AG08396 (cell line): ENCODE data around the gene ZNF891.
A peak's percentile ranks its signal among the peaks of the same experiment; 100 is the strongest.

Experiments used
- DNase-seq: peaks from one replicate; pipeline ENCODE4 v3.0.0; 2012; ENCODE audit warnings: low spot score, mixed read lengths

The ZNF891 gene

DNA sequence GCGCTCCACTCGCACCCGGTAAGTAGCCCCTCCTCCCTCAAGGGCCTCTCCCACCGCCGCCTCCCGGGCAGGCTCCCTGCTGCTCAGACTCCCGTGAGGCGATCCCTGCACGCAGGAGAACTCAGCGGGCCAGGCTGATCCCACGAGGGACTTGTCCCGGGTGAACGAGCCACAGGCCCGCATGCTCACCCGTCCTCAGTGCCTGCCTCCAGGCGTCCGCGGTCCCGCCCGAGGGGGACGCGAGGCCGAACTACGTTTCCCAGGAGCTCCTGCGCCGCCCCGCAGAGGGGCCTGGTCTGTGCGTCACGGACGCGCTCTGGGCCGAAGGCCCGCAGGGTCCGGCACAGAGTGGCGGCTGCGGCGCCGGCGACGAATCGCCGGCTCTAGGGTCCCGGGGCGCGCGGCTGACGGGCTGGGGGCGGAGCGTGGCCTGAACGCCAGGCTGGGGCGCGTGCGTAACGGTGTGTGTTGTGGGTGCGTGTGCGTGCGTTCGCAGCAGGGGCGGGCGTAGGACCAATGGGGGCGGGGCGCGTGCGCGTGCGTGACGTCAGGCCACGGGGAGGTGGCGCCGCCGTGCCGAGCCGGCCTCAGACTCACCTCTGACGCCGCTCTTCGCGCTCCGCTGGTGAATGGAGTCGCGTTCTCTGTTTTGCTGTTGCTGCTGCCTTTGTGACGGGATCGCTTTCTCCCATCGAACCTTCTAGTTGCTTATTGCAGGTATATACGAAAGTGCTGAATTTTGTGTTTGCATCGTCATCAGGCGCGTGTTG, at the start of gene ZNF891, which contains the start of gene ZNF10:
Gene ZNF891 (minus strand): TSS at position 237 of the 770 bp plus-strand sequence. CDS start 8,356 bp downstream, outside the sequence.
Gene ZNF10 (plus strand): TSS at position 590 of the 770 bp plus-strand sequence. CDS start 13,866 bp downstream, outside the sequence.
- DNase-seq, result peak; percentile 96

DNA sequence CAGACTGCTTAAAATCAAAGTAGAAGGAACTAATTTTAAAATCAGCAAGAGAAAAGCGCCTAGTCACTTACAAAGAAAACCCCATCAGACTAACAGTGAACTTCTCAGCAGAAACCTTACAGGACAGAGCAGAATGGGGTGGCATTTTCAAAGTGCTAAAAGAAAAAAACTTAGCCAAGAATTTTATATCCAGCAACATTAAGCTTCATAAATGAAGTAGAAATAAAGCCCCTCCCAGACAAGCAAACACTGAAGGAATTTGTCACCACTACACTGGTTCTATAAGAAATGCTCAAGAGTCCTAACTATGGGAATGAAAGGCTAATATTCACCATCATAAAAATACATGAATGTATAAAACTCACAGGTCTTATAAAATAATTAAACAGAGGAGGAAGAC, 44.8 kb upstream of the ZNF891 start:
- no peak for DNase-seq

DNA sequence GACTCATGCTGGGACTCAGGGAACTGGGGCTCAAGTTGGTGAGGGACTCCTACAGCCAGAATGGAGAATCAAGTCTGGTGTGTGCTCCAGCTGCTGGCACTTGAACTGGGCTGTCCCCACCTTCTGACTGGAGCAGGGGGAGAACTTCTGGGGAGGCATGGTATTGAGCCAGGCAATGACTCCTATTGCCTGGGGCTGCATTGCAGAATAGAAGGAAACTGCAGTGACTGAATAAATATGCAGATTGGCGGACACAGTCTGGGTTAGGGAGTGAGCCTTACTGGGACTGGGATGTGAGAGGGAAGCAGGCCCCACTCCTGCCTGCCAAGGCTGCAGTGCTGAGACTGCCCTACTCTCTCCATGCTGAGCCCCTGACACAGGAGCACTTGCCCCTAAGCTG, 42.4 kb upstream of the ZNF891 start:
- DNase-seq, result no peak

DNA sequence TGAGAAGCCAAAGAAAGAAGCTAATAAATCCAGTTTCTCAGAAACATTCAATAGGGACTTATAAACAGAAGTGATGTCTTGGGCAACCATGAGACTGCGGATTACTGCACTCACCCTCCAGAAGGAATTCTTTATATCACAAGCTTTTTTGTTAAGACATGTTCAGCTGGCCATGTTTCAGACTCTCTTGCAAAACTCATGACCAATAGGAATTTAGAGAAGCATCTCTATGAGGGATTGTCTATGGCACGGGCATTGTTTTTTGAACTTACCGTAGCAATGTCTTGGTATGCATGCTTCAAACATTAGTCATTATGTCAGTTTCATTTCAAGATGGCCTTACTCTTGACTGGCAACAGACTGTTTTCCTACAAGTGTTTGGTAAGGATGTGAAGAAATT, 35.7 kb upstream of the ZNF891 start:
- DNase-seq, result no peak

DNA sequence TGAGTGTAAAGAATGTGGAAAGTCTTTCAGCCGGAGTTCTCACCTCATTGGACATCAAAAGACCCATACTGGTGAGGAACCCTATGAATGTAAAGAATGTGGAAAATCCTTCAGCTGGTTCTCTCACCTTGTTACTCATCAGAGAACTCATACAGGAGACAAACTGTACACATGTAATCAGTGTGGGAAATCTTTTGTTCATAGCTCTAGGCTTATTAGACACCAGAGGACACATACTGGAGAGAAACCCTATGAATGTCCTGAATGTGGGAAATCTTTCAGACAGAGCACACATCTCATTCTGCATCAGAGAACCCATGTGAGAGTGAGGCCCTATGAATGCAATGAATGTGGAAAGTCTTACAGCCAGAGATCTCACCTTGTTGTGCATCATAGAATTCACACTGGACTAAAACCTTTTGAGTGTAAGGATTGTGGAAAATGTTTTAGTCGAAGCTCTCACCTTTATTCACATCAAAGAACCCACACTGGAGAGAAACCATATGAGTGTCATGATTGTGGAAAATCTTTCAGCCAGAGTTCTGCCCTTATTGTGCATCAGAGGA, 26.1 kb upstream of the ZNF891 start:
- no peak for DNase-seq

DNA sequence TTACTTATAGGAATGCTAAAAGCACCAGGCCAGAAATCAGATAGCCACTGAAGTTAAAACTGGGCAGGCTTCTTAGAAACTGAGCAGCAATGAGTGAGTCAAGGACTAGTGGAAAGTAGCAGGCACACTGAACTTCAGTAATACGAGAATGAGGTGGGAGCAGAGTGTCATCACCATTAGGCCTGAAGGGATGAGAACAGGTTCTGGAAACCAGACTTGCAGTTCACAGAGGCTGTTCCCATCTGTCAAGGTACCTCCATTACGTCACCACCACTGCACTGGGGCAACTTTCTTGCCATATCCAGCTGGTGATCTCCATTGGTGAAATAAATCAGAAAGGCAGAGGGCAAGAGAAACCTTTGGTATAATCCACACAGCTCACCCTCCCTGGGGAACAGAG, 15.9 kb upstream of the ZNF891 start:
- no peak for DNase-seq

DNA sequence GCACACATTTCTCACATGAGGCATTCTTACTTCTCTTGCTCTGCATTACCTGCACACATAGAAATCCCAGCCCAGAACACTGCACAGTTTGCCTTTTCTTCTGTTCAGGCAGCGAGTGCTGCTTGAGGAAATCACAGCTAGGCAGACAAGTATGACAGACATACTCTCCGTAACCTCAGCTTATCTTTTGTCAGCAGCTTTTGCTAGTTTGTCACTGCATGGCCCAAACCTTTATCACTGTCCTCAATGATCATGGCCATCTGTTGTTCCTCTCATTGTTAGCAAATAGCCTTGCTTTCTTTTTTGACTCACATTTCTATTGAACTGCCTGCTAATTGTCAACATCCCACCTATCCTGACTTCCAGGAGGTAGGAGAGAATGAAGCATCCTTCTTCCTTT, 5.7 kb upstream of the ZNF891 start:
- no peak for DNase-seq

DNA sequence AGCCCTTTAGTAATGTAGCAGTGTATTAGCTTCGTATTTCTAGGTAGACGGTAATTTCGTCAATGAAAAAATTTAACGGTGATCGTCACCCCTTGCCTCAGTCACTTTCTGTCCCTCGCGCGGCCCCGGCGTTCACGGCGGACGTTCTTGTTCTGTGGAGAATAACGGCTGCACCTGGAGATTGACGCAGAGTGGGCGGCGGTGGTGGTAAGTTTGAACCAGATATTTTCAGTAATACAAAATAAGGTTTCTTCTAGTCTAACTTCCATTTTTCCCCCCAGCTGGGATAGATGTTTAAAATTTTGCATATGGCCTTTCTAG, 694 bp upstream of the ZNF891 start:
- DNase-seq, result peak; percentile 5

DNA sequence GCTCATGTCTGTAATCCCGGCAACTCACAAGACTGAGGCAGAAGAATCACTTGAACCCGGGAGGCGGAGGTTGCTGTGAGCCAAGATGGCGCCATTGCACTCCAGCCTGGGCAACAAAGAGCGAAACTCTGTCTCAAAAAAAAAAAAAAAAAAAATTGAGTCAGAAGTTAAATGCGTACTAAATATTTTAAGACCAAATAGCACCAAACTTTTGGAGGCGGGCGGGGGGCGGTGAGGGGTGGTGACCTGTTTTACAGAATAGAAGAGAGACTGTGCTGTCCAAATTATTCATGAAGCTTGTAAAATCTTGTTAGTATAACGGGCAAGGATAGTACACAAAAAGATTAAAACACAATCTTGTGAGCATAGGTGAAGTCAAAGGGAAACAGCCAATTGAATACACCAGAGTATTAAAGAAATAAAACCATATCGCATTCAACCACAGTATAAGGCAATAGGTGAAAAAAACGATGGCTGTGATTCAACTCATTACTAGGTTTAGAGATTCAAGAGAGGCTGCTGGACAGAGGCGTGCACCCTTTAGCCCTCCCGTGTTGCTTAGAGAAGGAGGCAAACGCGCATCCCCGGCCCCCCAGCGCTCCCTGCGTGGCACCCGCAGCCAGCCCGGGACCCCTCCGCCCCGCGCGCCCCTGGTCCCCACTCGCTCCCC, 571 bp downstream of the ZNF891 start:
- DNase-seq, result no peak

DNA sequence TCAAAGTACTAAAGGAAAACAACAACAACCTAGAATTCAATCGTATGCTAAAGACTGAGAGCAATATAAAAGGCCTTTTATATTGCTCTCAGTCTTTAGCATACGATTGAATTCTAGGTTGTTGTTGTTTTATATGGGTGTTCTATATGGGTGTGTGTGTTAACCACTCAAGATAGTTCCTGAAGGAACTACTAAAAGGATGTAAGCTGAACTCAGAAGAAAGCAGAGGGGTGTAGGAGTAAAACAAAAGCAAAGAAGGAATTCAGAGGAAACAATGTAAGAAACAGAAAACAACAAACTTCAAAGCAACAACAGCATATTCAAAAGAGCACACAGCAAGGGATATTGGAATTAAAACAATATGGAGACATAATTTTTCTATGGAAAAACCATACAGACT, 5.4 kb downstream of the ZNF891 start:
- no peak for DNase-seq

DNA sequence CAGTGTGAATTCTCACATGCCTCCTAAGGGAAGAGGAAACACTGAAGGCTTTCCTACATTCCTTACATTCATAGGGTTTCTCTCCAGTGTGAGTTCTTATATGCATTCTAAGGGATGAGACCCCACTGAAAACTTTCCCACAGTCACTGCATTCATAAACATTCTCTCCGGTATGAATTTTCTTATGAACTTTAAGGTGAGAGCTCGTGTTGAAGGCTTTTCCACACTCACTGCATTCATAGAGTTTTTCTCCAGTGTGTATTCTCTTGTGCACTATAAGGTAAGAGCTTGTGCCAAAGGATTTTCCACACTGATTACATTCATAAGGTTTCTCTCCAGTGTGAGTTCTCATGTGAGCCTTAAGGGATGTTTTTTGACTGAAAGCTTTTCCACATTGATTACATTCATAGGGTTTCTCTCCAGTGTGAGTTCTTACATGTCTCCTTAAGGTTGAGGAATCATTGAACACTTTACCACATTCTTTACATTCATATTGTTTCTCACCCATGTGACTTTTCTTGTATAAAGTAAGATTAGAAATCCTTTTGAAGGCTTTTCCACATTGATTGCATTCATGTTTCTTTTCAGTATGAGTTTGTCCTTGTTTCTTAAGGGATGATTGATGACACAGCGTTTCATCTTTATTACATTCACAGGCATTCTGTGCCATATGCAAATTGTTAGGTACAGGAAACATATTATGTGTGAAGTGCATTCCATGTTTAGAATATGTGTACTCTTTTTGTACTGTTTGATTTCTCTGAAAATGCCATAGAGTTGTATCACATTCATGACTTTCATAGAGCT, 9.5 kb downstream of the ZNF891 start:
- no peak for DNase-seq

DNA sequence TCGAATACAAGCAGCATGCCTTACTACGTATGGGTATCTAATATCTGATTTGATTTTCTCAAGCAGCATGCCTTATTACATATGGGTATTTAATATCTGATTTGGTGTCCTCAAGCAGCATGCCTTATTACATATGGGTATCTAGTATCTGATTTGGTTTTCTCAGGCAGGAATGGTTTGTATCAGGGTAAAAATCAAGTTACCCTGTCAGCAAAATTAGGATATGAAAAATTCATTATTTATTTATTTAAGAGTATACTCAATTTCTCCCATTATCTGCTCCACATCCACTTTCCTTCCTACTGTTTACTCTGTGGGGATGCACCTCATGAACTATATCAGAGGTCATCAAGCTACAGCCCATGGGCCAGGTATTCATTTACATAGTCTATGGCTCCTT, 21.9 kb downstream of the ZNF891 start:
- no peak for DNase-seq

DNA sequence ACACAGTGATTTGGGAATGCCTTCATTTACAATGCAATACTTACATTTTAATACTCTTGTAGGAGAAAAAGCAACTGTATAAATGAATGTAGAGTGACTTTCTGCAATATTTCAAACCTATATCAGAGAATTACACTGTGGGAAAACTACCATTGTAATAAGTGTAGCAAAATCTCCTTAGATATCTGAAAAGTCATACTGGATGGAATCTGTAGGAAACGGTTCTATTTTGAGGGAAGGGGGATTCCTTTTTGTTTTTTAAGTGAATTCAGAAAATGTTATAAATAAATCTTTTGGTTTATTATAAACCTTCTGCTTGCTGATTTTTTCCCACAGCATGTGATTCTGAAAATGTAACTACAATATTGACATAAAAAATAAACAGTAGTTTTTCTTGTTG, 23.0 kb downstream of the ZNF891 start:
- DNase-seq, result no peak

DNA sequence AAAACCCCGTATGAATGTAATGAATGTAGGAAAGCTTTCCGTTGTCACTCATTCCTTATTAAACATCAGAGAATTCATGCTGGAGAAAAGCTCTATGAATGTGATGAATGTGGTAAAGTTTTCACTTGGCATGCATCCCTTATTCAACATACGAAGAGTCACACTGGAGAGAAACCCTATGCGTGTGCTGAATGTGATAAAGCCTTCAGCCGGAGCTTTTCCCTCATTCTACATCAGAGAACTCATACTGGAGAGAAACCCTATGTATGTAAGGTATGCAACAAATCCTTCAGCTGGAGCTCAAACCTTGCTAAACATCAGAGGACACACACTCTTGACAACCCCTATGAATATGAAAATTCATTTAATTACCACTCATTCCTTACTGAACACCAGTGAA, 23.8 kb downstream of the ZNF891 start:
- no peak for DNase-seq

DNA sequence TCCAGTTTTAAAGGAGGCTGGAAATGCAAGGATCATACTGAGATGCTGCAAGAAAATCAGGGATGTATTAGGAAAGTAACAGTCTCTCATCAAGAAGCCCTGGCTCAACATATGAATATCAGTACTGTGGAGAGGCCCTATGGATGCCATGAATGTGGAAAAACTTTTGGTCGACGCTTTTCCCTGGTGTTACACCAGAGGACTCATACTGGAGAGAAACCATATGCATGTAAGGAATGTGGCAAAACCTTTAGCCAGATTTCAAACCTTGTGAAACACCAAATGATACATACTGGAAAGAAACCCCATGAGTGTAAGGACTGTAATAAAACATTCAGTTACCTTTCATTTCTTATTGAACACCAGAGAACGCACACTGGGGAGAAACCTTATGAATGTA, 24.5 kb downstream of the ZNF891 start:
- DNase-seq, result no peak

DNA sequence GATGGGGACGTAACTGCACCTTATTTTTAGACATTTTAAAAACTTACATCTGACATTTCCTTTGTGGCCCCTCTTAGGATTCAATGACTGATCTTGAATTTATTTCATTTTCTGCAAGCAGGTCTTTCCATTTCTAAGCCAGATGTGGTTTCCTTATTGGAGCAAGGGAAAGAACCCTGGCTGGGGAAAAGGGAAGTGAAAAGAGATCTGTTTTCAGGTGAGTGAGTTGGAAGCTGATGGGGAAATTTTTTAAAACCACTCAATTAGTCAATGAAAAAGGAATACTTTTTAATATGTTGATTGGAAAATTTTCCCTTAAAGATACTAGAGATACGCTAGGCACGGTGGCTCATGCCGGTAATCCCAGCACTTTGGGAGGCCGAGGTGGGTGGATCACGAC, 46.7 kb downstream of the ZNF891 start:
- DNase-seq, result no peak

DNA sequence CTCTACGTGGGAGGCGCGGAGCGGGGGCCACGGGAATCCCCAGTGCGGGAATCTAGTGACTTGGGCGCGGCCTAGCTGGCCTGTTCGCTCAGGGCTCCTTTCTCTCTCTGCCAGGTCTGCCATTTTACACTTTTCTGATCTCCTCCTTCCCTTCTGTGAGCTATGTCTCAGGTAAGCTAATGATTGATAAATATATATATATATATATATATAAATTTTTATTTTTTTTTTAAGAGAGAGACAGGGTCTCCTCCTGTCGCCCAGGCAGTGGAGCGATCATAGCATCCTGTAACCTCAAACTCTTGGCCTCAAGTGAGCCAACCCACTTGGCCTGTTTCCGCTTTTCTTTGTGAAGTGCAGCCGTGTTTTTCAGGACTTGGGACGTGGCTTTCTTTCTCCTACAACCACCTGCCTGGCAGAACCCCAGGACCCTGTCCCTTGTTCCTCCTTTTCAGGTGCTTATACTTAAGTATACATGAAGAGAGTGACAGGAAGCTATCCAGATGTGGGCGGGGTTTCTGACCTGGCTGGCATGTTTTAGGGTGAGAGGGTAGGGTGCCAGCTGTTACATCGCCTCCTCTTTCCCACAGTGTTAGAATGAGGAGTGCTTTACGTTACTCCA, 48.8 kb downstream of the ZNF891 start:
- no peak for DNase-seq

DNA sequence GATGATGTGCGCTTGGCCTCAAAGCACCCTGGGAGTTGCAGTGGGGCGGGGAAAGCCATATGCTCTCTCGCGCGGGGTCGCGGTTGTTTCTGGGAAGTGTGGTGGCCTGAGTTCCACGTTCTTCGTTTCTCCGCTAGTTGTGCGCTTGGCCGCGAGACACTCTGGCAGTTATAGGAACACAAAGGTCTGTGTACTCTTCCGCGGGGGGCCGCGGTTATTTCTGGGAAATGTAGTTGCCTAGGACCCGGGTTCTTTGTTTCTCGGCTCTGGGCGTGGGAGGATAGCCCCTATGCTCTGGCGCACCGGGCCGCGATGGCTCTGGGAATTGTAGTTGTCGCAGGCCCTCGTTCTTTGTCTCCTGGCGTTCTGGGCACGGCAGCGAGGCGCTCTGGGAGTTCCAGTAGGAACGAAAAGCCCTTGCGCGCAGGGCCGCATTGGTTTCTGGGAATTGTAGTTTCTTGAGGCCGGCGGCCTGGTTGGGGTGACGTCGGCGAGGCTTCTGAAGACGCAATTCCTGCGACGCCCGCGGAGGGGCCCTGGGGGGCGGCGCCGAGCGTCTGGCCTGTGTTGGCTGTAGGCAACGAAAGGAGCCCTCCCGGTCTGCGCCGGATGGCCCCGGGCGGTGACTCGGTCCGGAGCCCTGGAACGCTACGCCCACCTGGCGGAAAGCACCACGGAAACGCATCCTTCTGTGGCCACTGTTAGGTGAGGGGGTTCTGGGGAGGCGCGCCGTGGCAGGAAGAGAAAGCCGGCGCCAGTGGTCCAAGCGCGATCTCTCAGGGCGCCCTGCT, 49.5 kb downstream of the ZNF891 start, which contains the start of gene ZNF140:
Gene ZNF140 (plus strand): TSS at position 556 of the 791 bp plus-strand sequence. CDS start 398 bp downstream, outside the sequence.
- peak; percentile 89 for DNase-seq

DNA sequence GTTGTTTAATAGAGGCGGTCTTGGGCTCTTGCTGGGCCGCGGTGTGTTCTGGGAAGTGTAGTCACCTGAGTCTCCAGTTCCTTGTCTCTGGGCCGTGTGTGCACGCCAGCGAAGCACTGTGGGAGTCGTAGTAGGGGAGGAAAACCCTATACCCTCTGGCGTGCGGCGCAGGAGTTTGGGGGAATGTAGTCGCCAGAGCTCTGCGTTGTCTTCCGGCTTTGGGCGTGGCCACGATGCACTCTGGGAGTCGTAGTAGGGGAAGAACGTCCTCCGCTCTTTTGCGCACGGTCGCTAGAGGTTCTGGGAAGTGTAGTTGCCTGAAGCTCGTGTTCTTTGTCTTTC, 50.1 kb downstream of the ZNF891 start:
- peak; percentile 87 for DNase-seq

DNA sequence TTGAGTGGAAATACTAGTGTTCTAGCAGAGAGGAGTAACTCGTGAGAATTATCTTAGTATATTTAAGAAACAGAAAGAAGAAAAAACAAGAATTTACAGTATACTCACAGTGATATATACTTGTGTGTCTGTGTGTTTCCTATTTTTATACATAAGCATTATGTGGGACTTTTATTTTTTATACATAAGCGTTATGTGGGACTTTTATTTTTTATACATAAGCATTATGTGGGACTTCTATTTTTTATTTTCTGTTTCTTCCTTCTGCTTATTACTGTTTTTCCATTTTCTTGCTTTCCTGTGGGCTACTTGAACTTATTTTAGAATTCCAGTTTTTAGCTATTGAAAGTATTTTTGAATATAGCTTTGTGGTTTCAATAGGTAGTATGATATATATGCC, 56.2 kb downstream of the ZNF891 start:
- DNase-seq, result no peak

DNA sequence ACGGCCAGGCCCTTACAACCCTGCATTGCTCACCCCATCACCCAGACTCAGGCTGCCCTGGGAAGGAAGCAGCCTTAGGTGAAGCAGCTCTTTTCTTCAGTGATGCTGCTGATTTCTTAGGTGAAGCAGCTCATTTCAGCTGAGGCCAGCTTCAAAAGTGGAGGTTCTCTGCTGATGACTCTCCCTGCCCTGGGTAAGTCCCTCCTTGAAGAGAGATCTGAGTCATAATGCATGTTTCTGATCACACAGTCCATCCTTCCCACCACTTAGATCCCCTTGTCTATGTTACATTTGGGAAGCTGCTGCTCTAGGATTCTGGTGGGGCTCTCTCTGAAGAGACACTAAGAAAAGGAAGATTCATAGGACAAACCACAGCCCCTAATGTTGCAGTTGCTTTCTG, 66.5 kb downstream of the ZNF891 start:
- DNase-seq, result no peak
